IPS DF 19.7 (cell line): ENCODE data around the gene FKBP14.
"Not testable (repeated sequence)": the region's sequence is repeated elsewhere in the genome, so short reads cannot be mapped to it uniquely, and the experiment has no call there.

Source experiments
- DNase-seq: peaks from one replicate; pipeline ENCODE4 v3.0.0-alpha.2; 2013; ENCODE audit warnings: low read depth, low spot score

Gene FKBP14

DNA sequence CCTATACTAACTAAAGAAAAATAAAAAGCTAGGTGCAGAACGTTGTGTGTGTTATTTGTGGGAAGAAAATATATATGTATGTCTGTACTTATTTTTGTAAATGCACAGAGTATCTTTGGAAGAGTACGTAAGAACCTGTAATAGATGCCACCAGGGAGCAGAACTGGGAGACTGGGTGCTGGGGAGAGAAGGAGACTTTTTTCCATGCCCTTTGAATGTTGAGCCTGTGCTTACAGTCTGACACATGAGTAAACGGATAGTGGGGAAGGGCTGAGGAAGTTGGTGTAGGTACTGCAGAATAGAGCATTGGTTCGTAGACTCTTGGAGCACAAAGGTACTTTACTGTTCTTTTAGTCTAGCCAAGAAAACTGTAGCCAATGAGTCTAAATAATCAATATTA is 35.6 kb downstream of the FKBP14 start:
- DNase-seq, result no peak

DNA sequence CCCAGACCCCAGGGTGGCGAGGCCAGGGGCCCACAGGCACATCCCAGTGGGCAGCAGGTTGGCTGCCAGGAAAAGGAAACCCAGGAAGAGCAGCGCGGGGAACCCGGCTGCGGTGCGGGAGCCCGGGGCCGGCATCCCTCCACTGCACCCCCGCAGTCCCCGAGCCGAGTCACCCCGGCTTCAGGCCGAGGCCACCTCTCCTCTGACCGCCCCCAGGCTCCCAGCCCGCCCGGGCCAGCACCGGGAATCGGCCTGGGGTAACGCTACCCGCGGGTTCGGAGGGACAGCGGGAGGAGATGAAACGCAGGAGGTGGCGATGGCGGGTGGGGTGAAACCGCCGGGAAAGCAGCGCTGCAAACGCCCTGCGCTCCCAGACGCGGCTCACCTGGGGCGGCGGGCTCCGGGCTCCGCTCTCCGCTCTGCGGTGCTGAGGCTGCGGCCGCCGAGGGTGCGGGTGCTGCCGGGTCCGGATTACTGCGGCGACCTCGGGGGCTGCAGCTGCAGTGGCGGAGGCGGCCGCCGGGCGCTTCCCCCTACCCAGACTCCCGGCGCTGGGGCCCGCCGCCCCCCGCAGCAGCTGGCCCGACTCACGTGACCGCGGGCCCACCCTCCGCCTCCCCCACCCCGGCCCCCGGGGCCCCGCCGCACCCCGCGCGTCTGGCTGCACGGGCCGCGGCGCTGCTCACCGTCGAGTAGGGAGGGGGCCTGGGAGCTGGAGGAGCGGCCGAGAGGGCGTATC is 37.1 kb downstream of the FKBP14 start, which contains the start of gene SCRN1:
SCRN1 (minus strand) TSS at position 545 of the 739 bp plus-strand sequence. CDS start 20,734 bp downstream, outside the sequence.
- no peak for DNase-seq

DNA sequence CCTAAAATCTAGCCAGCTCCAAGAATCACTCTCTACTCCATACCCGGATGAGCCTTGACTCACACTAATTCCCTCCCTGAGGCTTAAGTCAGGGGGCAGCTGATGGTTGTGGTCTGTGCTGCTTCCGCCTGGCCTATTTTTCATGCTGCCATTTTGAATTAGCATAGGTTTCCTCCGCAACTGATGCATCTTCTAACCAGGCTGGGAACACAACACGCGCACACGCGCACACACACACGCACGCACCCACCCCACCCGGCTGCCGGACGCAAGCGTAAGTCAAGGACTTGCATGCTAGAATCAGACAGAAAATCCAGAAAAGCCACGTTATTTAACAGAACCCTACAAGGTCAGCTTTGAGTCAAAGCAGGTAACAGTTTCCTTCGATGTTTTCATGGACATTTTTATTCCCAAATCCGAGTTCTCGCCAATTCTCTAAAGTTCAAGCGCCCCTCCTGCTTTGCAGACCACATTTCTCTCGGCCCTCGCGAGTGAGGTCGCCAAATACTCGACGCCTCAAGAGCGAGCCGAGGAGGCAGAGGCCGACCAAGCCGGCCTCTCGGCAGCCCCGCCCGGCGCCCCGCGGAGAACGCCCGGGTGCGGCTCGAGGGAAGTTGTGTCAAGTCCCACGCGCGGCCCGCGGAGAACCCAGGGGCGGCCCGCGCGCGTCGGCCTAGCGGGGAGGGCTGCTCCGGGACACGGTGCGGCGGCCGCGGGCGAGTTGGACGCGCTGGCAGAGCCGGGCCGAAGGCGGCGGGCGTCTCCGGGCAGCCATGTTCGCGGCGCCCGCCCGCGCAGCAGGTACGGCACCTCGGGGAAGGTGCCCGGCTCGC is 37.9 kb downstream of the FKBP14 start:
- no peak for DNase-seq

DNA sequence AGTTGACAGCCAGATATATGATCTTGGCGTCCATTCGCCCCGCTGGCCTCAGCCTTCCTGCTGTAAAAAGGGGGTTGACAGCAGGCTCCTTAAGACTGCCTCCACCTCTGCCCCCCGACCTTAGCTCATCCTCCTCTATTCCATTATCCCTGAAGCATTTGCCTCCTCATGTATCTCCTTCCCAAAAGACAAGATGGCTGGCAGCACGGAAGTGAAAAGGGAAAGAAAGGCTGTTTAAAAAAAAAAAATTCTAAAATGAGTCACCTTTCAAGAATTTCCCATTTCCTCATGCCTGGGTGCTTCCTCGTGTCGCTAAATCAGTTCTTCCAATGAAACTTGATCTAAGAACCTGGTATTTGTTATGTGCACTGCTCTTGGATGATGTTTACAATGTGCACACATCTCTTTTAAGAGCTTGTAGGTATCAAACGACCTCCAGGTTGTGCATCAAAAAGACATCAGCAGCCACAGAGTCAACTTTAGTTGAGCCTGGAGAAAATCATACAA is 38.6 kb downstream of the FKBP14 start:
- DNase-seq, result no peak

DNA sequence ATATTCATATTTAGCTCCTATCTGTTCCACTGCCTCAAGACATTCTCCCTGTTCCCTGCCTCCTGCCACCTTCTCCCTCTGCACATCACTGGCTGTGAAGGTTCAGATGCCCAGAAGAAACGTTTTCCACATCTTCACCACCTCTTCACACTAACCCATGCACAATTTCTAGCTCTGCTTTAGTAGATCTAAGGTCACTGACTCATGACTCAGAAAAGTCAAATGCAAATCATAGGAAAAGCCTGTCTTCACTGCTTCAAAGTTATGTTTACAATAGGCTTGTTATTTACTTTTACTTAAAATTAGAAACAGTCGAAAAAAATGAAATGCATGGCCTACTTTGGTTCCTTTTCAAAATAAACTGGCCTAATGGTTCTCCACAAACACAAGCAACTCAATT is 39.4 kb downstream of the FKBP14 start:
- no peak for DNase-seq

DNA sequence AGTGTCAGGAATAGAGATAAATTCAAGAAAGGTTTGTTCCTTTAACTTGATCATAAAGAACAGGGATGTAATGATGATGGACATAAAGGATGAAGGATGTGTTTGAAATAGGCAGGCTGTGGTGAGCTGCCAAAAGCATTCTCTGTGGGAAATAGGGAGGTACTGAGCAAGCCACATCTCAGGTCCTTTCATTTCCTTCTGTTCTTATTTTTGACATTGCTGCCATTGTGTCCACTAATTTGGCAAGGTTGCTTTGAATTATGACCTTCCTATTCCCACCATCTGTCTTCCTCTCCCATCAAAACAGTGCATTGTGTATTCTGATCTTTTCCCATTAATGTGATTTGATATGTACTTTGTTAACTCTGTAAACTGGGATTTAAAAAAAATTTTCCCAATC is 46.4 kb downstream of the FKBP14 start:
- DNase-seq, result no peak

DNA sequence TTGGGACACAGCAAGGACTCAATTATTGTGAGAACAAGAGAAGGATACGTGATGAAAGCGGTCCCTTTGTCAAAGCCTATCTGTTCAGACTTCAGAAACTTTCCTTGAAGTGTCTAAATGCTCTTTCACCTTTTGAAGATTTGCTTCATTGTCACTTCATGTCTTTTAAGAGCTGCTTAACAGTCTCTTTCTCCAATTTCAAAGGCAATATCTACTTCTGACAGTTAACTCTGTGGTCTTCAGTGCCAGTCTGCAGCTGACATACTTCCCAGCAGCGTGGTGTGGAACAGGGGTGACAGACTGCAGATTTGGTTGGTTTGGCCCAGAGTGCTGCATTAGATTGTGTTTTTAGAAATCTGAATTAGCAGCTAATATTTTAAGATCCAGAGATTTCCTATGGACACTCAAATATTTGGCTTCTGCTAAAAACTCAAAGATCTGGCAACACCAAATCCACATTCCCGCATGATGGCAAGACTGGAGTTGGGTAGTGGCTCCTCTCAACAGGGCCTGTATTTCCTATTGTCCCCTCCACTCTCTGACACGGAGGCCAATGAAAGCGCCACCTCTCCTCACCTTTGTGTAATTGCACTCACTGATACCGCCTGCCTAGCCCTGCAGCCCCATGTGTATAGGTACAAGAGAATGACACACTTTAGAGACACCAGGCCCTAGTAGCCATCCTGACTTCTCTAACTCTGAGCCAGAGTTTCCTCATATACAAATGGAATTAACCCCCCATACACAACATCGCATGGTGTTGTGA is 48.4 kb downstream of the FKBP14 start:
- peak; percentile 52 for DNase-seq

DNA sequence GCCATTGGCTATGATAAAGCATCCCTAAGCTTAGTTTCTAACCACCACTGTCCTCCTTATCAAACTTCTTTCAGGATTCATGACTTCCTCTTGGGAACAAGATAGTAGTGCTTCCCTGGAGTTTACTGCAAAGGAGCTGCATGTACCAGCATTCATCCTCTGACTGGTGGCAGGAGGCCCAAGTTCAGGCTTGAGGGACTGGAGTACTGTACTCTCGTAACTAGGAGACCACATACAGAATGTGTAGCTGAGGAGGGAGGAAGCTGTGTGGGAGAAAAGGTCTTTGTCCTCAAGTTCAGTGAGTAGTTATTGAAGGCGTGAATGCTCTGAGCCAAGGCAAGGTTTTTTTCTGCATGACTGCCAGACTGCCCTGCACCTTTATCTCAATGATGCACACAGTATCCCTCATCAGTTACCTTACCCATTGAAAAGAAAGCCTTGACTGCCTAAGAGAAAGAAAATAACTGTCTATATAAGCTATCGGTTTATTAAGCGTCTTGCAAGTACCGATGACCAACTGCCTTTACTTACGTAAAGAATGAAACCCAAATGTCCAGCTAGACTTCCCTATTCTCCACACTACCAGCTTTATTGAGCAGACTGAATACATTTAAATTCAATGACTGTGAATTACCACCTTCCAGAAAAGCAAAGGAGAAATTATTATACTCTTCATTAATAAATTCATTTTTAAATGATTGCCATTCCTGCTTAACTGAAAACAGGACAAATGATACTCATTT is 49.7 kb downstream of the FKBP14 start:
- no peak for DNase-seq

DNA sequence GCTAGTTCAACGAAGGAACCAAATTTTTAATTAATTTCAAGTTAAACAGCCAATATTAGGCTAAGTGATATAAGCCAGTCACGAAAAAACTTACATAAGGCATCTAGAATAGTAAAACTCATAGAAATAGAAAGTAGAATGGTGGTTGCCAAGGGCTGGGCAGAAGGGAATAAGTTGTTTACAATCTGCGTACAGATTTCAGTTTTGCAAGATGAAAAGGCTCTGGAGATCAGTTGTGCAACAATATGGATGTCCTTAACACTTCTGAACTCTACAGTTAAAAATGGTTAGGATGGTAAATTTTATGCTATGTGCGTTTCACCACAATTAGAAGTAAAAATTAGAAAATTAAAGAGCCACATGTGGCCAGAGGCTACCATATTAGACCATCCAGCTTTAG is 50.2 kb downstream of the FKBP14 start:
- no peak for DNase-seq

DNA sequence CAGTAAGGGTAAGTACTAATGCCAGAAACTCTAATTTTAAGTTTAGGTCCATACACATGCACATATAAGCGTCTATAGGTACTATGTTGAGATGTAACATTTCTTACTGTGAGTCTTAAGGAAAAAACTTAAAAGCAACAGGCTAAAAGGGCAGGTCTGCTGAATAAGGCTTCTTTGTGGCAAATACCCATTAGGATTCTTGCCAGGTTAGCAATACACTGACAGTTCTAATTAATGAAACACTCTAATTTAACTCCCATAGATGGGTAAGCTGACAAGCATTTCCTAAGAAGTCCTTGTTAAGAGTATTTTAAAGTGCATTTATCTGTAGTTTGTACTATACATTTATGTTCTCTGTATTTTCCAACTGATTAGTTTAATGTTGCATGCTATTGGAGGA is 50.9 kb downstream of the FKBP14 start:
- no peak for DNase-seq

DNA sequence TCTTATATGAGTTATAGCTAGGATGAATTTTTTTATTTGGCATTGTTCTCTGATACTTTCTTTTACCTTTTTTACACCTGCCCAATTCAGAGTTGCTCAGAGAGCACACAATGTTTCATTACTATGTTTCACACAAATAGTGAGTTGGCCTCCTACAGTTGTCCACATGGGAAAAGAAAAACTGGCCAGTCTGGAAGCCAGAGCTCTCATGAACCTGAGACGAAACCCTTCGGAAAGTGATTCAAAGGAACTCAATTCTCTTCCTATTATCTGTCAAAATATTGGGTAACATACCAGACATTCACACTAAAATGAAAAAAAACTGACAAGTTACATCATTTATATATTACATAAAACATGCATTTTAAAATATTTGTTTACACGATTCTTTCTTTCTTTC is 52.2 kb downstream of the FKBP14 start:
- no peak for DNase-seq

DNA sequence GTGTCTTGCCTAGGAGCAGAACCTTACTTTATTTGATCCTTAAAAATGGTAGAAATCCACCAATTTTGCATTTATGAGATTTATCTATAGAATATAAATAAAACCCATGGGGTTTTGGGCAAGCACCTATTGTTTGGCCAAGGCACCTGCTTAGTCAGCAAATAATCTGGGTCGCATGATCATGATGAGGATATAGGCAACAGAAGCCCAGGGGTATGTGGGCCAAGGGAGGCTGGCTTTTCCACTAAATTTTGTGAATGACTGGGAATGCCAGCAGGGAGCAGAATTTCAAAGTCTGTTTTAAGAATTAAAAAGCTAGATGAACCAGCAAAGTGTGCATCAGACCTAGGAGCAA is 54.2 kb downstream of the FKBP14 start:
- no peak for DNase-seq

DNA sequence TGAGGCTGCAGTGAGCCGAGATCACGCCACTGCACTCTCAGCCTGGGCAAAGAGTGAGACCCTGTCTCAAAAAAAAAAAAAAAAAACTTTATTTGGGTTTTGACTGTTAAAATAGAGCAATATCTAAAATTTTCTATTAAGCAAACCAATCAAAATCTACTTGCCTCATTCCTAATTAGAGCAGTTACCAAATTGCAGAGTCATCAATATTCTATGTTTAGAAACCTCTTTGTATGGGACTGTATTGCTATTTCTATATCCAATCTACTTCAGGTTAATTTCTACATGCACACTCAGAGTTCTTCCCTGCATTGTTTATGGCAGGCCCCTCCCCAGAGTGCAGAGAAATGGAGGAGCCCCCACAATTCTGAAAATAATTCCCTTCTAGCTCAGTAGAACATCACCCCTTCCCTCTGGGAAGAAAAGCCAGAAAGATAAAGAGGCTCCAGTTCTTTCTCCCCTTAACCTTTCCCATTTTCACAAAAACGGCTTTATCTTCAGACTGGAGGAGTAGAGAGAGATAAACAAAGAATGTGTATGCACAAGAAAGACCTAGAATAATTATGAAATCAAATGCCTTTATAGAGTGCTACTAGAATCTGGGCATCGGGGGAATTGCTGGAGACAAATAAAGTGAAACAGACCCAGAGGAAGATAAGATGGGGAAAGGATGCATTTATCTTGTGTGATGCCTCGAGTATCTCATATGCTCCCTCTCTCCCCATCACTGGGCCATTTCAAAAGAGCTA is 54.8 kb downstream of the FKBP14 start:
- DNase-seq, result no peak

DNA sequence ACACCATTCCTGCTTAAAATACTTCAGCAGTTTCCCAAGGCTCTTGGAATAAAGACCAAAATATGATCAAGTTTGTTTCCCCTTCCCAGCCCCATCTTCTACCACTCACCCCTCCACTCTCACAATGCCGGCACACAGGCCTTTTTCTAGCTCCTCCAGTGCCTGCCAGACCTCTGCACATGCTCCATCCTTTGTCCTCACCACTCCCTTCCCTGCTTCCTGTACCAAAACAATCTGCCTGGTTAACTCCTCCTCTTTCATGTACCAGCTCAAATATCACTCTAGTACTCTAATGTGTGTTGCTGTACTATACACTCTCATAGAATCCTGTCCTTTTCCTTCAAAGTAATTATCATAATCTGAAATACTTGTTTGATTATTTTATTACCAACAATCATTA is 56.3 kb downstream of the FKBP14 start:
- no peak for DNase-seq

DNA sequence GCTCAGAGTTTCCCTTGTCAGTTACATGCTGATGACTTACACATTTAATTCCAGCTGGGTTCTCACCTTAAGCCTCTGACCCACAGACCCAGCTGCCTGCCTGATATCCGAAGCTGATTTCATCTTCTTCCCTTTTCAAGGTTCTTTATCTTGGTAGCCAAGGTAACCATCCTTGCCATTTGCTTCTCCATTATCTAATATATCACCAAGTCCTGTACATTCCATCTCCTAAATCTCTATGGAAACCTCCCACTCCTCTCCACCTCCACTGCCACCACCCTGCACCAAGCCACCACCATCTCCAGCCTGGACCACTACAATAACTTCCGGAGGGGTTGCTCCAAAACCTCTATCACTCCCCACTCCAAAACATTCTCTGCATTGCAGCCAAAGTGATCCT is 56.8 kb downstream of the FKBP14 start:
- no peak for DNase-seq

DNA sequence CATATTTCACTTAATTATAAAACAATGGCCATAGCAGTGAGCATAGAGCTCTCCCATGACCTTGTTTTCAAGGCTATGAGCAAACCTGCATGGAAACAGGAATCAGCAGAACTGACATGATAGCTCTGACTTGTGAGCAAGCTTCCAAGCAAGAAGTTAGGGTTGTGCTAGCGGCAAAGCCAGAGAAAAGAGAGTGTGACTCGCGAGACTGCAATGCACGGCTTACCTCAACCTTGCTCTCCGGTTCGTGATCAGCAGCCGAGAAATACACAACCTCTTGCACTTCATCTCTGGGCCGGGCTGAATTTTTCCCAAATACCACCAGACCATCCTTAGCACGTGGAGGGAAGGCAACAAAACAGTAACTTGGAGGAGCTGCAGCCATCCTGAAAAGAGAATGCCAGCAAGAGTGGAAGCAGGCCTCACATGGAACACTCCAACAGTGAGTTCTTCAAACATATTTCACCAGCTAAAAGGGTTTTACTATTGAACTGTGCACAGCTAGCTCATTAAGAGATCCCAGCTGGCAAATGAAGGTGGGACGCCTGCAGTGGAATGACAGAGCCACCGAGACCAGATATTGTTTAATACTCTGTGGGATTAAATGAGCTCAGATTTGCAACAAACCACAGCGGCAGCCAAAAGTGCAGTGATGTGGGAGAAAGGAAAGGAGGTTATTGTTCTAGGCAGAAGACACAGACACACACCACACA is 57.7 kb downstream of the FKBP14 start:
- no peak for DNase-seq

DNA sequence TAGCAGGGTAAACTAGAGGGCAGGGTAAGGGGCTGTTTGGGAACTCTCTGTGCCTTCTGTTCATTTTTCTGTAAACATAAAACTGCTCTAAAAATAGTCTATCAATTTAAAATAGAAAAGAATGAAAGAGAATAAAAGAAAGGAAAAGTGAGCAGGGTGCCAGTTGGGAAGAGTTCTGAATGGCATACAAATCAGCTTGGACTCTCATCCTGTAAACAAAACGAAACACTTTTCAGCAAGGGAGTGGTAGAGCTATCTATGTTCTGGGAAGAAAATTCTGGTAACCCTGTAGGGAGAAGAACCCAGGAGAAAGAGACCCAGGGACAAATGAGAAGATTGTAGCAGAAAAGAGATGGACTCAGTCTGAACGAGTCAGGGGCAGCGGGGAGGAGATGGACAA is 61.5 kb downstream of the FKBP14 start:
- DNase-seq, result no peak

DNA sequence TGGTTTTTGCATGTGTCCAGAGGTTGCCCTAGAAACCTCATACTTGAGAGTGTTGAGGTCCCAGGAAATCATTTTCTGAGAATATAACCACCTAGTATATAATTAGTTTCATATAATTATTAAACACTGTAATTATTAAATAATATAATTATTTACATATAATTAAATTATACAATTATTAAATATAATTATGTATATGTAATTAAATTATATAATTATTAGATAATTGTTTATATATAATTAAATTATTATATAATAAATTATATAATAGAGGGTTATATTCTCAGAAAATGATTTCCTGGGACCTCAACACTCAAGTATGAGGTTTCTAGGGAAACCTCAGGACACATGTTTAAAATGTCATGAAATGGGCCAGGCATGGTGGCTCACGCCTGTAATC is 64.5 kb downstream of the FKBP14 start:
- no peak for DNase-seq

DNA sequence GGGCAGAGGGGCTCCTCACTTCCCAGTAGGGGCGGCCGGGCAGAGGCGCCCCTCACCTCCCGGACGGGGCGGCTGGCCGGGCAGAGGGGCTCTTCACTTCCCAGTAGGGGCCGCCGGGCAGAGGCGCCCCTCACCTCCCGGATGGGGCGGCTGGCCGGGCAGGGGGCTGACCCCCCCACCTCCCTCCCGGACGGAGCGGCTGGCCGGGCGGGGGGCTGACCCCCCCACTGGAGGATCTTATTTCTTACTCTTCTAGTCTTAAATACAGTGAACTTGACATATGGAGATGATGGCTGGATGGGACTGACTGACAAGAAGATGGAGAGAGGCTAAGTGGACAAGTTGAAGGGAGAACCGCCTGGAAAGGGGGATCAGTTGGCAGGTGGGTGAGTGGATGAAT is 64.9 kb downstream of the FKBP14 start:
- DNase-seq, result not testable (repeated sequence)
